HG02981 (cell line): Measurements from ENCODE around the gene TRIM26.
"Not testable (repeated sequence)": the region's sequence is repeated elsewhere in the genome, so short reads cannot be mapped to it uniquely, and the experiment has no call there.

ENCODE experiments used
- ATAC-seq: cut with Tn5 transposase; IDR thresholded peaks from one replicate; pipeline ENCODE4 v1.9.1; 2021; ENCODE audit warnings: mild to moderate bottlenecking, moderate library complexity; ENCODE audit not compliant: unreplicated experiment

The TRIM26 gene

DNA sequence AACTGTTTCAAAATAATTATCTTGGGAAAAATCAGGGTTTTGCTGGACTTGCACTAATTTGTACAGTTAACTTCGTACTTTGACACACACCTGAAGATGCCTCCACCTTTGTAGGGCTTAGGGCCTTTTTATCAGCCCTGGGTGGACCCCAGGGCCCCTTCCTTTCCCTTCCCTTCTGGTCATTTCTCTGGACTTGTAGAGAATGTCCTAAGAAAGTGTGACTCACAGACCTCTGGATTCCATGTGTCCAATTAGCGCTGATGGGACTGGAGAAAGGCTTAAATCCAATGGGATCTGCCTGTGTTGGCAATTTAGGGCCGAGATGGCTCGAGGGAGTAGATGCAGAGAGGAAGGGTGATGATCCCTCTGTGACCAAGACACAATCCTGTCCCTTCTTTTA lies 40.5 kb downstream of the TRIM26 start:
- ATAC-seq: no peak

DNA sequence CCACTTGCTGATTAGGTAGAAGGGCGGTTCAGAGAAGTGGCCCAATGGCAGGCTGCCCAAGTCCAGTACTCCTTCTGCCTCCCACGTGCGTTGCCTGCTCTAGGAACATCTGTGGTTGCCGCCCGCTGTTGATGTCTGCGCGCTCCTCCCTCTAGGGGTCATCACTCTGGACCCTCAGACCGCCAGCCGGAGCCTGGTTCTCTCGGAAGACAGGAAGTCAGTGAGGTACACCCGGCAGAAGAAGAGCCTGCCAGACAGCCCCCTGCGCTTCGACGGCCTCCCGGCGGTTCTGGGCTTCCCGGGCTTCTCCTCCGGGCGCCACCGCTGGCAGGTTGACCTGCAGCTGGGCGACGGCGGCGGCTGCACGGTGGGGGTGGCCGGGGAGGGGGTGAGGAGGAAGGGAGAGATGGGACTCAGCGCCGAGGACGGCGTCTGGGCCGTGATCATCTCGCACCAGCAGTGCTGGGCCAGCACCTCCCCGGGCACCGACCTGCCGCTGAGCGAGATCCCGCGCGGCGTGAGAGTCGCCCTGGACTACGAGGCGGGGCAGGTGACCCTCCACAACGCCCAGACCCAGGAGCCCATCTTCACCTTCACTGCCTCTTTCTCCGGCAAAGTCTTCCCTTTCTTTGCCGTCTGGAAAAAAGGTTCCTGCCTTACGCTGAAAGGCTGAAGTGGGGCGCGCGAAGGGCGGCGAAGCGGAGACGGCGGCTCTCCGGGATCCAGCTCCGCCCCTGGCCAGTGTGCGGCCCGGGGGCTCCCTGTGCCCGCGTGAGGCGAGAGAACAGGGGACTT lies 41.3 kb downstream of the TRIM26 start:
- no peak for ATAC-seq

DNA sequence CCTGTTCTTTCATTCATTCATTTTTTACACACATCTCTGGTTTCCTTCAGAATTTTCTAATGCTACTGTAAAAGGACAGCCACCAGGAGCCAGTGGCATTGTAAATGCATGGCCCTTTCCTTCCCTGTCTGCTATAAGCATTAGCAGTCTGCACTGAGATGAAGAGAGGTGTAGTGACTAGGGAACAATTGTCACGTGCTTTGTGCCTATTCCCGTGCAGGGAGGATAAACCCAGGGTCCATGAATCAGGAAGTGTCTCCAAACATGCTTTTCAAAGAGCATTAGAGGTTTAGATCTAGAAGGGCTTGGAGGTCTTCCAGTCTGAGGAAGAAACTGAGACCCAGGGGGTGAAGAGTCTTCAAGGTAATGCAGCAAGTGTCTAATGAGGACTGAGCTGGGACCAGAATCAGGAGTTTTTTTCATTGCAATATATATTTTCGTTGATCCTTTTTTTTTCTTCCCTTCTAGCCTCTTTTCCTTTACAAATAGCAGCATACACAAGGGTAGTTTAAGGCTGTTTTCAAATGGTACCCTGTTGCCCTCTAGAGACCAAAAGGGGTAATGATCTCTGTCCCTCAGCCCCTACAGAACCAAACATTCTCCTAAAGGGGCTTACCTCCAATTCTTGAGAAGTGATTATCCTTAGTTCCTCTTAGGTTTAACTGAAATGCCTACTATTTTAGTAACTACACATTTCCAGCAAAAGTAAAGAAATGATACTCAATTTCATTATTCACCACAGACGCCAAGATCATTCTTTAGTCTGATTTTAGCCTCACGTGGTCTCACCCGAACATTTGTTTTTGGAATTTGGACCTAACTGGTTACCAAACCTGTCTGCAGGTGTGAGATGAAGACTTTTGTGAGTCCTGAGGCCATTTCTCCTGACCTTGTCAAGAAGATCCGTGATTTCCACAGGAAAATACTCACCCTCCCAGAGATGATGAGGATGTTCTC lies 43.3 kb downstream of the TRIM26 start:
- no peak for ATAC-seq

DNA sequence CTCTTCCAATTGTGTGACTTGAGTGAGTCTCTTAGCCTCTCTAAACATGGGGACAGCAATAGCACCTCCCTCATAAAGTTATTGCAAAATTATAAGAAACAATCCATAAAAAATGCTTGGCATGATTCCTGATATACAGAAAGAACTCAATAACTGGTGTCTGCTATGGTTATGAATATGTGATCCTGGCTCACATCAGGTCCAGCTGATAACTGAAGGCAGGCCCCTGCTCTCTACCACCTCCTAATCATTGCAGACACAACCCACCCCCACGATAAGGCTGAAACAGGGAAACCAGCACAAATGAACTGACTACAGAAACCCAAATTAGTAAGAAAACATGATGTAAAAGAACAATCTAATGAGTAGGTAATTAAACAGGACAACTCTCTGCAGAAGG lies 44.5 kb downstream of the TRIM26 start:
- no peak for ATAC-seq

DNA sequence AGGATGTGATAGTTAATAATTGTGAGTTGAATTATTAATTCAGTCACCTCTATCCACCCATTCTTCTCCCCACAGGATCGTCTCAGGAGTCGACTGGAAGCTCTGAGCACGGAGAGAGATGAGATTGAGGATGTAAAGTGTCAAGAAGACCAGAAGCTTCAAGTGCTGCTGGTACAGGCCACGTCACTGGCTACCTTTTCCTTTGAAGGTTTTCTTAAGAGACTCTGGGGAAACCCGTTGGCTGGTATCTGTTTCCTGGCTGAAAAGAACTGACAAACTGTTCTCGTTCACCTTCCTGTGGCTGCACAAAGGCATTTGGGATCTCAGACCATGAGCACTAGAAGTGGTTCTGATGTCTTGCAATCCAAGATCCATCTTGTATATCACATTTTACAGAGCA lies 46.1 kb downstream of the TRIM26 start:
- no peak for ATAC-seq

DNA sequence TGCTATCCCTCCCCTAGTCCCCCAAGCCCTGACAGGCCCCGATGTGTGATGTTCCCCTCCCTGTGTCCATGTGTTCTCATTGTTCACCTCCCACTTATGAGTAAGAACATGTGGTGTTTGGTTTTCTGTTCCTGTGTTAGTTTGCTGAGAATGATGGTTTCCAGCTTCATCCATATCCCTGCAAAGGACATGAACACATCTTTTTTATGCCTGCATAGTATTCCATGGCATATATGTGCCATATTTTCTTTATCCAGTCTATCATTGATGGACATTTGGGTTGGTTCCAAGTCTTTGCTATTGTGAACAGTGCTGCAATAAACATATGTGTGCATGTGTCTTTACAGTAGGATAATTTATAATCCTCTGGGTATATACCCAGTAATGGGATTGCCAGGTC lies 48.0 kb downstream of the TRIM26 start:
- not testable (repeated sequence) for ATAC-seq

DNA sequence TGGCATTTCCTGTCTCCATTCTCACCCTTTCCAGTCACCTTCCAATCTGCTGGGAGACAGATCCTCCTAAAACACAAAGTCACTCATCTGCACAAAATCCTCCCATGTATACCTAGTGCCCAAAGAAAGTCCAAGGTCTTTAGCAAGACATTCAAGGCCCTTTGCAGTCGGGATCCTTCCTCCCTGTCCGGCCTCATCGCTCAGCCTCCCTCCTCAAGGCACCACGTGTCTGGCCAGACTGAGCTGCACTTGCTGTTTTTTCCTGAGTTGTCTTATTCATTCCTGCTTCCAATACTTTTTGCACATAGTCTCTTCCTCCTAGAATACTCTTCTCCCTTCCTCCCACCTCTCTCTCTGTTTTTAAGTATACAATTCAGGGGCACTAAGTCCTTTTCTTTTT lies 48.5 kb downstream of the TRIM26 start:
- ATAC-seq: no peak

DNA sequence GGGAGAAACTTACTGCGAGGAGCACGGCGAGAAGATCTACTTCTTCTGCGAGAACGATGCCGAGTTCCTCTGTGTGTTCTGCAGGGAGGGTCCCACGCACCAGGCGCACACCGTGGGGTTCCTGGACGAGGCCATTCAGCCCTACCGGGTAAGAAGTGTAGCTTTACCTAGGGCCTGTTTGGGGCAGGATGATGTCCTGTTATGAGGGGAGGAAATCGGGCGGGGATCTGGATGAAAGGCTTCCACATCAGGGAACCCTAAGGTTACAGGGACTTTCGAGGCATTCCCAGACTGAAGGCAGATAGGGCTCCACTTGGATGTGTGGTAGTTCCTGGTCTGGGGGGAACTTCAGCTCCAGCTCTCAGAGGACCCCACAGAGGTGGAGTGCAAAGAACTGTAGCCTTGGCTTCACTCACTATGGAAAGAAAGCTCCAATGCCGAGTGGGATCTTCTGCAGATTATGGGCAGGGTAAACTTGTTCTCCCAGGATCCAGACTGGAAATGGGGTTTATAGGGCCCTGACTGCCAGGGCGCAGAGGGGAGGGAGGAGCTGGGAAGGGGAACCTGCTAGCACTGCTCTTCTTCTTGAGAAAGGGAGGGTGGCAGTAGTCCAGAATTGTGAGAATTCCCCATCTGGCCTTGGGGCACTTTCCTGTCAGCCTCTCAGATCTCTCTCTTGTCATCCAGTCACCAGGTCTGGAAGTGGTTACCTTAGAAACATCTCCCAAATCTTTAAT lies 49.1 kb downstream of the TRIM26 start:
- ATAC-seq: no peak

DNA sequence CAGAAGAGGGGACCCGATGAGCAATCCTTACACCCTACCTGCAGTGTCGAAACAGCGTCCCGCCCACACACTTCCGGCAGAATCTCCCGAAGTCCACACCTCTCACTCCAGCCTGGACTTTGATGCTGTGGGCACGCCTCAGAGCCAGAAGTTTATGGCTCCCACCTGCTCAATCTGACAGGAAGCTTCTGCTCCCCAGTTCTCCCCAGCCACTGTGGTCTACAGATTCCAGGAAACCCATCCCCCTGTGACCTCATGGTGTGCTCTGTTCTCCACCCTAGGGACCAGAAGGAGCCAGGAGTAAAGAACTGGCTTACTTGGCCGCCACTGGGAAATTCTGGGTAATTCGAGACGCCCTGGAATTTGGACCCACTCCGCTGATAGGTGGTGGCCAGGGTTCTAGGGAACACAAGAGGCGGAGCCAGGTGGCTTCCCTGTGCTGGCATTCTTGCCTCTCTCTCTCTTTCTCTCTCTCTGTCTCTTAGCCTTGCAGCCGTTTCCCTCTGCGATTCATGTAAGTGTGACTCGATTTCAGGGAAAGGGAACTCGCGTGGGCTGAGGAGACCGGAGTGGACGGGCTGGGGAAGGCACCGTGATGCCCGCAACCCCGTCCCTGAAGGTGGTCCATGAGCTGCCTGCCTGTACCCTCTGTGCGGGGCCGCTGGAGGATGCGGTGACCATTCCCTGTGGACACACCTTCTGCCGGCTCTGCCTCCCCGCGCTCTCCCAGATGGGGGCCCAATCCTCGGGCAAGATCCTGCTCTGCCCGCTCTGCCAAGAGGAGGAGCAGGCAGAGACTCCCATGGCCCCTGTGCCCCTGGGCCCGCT lies 49.9 kb downstream of the TRIM26 start, which contains the start of gene TRIM15:
TRIM15 (plus strand) TSS at position 457 of the 828 bp plus-strand sequence; CDS start at position 596, 139 bp downstream.
- ATAC-seq: no peak

DNA sequence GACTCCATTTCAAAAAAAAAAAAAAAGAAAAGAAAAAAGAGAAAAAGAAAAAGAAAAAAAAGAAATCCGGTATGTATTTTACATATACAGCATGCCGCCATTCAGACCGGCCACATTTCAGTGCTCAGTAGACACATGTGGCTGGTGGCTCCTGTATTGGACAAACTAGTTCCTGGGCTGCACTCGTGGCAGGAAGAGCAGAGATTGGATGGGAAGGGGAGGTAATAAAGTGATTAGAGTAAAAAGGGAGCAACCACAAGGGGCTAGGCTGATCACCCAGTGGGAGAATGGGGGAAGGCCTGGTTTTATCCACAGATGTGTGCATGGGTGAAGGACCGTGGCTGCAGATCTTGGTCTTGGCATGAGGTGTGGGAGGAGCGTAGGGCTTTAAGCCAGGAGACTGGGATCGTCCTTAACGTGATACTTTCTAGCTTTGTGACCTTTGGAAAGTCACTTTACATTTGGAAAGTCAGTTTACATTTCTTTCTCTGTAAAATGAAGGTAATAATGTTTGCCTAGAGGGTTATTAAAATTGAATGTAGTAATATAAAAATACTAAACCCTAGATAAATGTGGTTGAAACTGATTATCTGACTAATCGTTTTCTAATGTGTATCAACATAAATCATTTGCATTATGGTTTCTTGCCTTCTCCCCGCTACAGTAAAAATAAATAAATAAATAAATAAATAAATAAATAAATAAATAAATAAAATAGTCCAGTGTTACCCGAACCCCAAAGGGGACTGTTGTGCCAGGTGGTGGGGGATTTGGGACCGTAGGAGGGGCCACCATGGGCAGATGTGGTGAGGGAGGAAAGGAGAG lies 50.7 kb downstream of the TRIM26 start:
- no peak for ATAC-seq

DNA sequence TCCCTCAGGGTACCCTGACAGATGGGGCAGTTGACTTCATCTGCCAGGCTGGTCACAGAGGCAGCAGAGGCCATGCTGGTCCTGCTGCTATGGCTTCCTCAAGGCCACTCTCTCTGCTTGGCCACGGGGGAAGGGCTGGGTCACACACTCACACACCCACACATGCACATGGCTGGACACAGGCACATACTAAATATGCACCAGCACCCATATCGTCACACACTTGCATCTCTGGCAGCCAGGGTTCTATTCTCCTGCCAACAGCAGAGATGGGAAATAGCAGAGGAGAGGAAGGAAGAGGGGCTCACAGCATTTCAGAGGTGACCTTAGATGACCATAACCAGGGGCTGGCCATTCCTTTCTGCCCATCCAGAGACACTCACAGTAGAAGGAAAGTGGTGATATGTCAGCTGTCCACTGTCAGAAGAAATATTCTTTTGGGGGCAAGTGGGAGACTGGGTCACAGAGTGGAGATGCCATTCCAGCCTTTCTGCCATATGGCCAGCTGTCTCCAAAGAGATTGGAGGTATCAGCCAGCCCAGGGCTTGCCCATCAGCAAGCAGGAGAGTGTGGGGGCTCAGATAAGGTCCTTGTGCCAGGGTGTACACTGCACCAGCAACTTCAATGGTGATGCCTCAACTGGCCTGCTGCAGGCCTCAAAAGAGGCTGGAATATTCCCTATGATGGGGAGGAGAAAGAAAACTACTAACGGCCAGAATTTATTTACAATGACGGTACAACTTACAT lies 52.2 kb downstream of the TRIM26 start, which contains the start of gene TRIM10:
TRIM10 (minus strand) TSS at position 427 of the 747 bp plus-strand sequence; CDS start at position 74, 353 bp downstream.
- ATAC-seq: no peak

DNA sequence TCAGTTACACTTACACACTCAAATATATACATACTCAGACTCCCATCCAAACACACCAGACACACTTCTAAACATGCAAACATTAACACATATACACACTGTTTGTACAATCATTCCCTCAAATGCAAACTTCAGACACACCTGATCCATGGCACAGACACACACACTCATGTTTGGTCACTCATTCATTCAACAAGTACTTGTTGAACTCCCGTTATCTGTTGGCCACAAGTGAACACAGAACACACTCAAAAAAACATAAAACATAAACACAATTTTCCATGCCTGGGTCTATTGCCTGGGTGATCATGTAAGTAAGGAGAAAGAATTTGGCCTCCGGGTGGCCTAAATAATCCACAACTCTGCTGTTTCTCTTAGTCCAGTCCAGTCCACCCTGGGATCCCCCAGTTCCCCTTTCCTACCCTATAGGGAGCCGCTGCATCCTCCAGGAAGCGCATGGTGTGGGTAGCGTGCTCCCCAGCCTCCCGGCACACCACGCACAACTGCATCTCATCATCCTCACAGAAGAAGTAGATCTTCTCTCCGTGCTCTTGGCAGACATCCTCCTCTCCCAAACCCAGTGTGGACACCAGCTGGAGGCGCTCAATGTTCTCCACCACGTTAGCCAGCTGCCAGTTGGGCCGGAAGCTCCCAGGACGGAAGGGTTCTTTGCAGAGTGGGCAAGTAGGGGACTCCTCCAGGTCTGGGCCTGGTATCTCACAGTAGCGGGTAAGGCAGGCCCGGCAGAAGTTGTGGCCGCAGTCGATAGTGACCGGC lies 53.0 kb downstream of the TRIM26 start:
- no peak for ATAC-seq

DNA sequence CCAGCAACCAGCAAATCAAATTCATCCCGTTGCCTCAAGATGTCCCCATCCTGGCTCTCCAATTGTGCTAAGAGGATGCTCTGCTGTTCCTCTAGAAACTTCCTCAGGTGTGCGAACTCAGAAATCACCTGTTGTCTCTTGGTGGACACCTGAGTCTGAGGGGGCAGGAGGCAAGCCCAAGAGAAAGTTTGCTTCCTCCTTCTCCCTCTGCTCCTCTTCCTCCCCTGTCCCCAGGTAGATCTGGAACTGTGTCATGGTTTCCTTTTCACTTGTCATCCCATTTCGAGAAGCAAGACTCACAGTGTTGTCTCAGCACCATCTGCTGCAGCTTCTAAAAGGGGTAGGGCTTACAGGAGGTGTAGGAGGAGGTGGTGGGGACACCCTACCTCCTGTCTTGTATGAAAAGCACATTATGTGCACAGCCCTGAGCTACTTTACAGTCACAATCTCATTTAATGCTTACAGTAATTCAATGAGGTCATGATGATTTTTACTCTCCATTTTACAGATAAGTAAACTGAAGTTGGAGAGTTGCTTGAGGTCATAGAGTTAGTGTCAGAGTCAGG lies 54.6 kb downstream of the TRIM26 start:
- no peak for ATAC-seq

DNA sequence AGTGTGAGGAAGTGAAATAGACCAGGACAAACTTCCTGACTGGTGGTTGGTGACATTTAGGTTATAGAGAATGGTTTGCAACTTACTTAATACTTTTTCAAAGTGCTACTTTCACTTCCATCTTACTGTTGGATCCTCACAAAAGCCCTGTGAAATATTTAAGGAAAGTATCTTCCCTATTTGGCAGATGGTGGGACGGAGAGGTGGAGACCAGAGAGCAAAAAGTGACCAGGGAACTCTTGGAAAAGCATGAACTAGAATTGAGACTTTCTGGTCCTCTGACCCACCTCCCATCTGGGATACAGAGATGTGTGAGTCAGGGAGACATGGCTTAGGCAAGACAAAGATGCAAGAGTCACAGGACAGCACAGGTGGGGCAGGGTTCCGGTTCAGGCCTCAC lies 55.2 kb downstream of the TRIM26 start:
- no peak for ATAC-seq

DNA sequence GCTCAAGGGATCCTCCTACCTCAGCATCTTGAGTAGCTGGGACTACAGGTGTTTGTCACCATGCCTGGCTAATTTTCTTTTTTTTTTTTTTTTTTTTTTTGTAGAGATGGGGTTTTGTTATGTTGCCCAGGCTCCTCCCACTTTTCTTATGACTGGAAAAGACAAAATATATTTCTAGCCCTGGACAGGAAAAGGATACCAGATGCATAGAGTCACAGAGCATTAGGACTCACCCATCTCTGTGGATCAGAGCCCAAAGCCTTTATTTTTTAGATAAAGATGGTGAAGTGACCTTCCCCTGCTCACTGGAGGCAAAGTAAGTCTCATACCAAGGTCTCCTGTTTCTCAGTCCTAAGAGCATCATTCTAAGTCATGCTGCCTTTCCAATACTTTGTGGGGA lies 55.6 kb downstream of the TRIM26 start:
- ATAC-seq: no peak

DNA sequence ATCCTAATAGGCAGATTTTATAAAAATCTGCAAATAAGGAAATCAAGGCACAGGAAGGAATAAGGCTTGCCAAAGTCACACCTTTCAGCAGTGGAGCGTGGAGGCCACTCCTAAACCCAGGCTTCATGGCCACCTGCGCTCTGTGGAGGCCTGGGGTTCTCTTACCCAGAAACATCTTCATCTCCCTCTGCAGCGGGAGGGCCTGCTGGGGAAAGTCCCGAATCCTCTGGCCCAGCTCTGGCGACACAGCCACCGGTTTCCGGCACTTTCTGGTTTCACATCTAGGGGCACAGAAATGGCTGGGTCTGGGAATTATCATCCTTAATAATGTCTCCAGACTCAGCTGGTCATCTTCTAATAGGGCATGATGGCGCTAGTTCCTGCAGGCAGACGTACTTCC lies 56.4 kb downstream of the TRIM26 start:
- no peak for ATAC-seq

DNA sequence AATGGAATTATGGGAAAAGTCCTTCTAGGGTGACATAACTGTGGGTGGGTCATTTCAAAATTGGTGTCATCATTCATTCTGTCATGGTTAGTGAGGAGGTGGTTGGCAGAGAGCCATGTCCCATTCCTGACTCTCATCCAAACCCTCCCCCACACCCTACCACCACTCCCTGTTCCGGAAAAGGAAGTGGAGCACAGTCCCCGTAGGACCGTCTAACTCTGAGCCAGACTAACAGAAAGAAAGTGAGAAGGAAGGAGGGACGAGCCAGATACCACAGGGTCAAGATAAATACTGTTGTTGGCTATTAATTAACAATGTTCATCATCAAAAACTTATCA lies 57.0 kb downstream of the TRIM26 start:
- no peak for ATAC-seq
